GM19043 (cell line): ENCODE data around the gene PKD1.
"Not testable (repeated sequence)": the region's sequence is repeated elsewhere in the genome, so short reads cannot be mapped to it uniquely, and the experiment has no call there.

Experiments
- ATAC-seq: cut with Tn5 transposase; IDR thresholded peaks from one replicate; pipeline ENCODE4 v1.9.1; 2021; ENCODE audit warnings: low read depth; ENCODE audit not compliant: unreplicated experiment

PKD1 gene

DNA sequence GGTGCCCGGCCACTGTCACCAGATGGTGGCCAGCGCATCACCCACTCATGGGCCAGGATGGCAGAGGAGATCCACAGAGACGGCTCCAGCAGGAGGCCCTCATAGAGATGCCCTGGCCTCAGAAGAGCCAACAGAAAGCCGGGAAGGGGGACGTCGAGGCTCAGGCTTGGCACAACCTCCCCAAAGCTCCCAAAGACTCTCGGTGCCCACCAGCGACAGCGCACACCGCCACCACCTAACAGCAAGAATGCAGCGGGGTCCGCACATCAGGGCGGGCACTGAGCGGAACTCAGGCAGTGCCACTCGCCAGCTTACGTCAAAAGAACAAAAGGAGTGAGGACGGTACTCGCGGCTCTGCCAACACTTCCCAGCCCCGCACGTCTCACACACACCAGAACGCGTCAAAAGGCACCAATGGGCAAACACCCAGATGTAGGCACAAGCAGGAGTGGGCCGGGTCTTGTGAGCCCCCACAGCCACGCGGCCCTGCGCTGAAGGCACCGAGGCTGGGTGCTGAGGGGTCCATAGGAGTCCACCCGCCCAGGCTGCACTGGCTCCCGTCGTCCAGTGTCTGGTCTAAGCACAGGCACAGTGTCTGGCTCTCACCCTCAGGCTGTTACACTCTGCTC lies 8.7 kb downstream of the PKD1 start:
- ATAC-seq: not testable (repeated sequence)

DNA sequence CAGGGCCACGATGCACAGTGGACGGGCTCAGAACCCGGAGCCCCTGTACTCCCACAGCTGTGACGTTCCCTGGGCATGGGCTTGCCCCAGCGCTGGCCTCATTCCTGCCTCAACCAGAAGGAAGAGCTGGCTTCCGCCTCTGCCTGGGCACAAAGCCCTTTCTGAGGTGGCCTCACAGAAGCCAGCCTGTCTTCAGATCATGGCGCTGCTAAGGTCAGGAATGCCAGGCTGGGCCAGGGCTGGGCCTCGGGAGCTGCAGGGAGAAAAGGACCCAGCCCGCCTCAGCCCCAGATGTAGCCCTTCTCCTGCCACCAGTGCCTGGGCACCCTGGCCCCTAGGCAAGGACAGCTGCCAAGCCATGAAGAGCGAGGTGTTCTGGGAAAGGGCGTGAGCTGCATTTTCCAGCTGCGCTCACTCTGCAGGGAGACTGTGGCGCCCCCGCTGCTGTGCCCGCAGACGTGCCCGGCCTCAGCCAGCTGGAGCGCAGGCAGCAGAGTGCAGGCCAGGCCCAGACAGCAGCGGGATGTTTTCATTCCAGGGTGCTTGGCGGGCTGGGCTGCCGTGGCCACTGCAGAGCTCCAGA lies 9.4 kb downstream of the PKD1 start:
- not testable (repeated sequence) for ATAC-seq

DNA sequence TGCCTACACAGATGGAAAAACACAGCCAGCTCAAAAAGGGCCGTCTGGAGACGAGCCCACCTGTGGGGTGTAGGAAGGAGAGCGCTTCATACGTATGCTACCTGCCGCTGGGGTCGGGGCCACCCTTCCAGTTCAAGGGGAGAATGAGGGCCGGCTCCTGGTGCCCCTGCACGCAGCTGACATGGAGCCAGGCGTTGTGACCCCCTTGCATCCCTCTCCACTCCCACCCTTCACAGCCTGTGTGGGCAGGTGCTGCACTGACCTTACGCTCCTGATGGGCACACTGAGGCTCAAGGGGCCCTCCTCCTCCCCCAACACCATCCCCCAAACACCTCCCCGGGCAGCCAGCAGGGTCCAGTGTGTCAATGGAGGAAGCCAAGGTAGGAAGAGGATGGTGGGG lies 10.1 kb downstream of the PKD1 start:
- not testable (repeated sequence) for ATAC-seq

DNA sequence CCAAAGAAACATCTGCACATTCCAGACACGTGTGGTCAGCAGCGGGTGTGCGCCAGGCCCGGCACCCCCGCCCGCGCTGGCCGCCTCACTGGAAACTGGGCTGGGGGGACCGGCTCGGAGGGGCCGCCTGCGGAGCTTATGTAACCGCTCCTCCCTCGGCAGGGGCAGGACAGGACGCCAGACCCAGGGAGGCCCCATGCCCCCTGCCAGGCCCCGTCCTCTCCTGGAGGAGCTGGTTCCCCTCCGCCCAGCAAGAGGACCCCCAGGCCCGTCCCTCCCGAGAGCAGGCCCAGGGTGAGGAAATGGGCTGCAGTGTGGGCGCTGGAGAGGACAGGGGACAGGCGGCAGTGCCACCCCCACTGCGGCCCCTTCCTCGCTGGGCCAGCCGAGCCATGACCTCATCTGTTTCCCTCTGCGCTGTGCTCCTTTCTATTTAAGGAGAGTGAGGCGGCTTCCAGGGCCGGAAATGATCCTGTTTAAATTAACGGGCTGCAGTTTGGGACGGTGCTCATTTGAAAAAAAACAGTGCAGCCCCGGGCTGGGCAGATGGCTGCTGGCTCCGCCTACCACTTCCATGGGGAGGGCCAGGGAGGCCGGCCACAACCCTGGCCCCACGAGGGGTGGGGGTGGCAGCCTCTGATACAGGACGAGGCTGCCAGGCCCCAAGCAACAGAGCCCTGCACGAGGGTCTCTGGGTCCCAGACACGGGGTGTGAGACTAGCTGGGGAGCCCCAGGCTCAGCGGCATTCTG lies 10.8 kb downstream of the PKD1 start:
- not testable (repeated sequence) for ATAC-seq

DNA sequence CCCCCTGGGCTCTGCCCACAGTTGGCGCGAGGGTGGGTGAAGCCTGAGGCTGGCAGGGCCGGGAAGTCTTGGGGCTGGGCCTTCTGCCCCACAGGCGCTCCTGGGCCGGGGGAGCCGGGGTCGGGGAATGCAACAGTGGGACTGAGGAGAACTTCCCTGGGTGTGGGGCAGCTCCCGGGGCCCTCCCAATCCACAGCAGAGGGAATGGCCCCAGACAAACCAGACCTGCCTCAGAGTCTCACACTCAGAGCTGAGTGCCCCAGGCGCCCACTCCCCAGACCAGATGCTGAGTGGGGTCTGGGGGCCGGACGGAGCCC lies 11.4 kb downstream of the PKD1 start:
- not testable (repeated sequence) for ATAC-seq

DNA sequence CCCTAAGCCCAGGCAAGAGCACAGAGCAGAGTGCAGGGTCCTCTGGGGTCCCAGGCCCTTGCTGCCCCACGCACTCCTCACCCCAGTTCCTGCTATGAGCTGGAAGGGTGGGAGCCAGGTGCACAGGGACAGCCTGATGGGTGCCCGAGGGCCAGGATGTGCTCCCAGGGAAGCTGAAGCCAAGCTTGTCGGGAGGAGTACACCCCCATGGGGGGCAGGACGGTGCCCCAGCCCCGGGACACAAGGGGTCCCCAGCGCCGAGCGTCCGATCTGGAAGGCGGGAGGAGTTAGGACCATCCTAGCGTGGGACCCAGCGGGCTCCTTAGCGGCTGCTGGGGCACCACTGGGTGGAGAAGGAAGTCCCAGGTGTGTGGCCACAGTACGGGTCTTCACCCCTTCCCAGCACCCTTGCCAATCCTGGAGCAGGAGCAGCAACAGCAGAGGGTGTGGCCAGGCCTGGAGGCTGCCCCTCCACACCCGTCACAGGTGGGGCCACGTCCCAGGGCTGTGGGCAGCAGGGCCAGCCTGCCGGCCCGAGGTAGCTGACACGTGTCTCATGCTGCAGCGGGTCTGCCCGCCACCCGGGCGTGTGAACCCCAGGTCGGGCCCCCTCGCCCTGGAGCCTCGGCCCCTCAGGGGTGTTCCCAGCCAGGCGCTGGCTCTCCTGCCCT lies 11.9 kb downstream of the PKD1 start:
- ATAC-seq: not testable (repeated sequence)

DNA sequence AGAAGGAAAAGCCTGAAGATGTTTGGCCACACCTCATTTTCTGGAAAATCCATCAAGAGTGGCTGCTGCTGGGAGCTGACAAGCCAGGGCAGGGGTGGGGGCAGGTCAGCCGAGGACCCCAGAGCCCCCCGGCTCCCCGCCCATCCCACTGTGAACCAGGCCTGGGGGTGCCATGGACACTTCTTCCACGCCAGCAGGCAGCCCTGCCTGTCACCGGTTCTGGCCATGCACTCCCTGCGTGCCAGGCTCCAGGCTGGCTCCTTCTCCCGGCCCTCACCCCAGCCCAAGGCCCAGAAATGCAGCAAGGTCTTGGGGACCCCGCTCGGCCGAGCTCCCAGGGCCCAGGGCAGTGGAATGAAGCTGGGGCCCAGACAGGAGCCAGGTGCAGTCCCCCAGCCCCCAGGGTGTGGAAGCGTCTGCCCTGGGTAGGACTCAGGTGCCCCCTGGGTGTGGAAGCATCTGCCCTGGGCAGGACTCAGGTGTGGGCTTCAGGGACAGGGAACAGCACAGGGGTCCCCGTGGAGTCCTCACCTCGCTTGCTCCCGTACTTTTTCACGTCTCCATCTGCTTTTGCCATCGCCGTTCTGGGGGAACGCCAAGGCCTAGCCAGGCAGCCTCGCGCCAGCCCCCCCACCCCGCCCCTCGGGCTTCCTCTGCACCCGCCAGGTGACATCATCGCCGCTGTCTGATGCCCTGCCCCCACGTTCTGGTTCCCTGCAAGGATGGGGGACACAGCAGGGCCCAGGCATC lies 12.6 kb downstream of the PKD1 start:
- not testable (repeated sequence) for ATAC-seq

DNA sequence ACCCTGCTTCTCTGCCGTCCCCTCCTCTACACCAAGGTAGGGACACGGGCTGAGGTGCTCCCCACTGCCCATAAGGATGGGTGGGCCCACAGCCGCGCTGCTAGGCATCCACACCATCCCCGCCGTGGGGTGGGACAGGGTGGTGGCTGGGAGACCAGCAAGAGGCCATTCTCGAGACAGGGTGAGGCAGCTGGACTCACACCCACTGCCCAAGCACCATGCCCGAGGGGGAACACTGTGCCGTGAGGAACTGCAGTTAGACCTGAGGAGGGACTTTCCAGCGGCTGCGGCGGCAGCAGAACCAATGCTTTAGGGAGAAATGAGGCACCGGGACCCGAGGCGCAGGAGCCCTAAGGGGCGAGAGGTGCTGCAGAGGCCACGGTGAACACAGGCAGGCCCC lies 13.3 kb downstream of the PKD1 start:
- ATAC-seq: no peak

DNA sequence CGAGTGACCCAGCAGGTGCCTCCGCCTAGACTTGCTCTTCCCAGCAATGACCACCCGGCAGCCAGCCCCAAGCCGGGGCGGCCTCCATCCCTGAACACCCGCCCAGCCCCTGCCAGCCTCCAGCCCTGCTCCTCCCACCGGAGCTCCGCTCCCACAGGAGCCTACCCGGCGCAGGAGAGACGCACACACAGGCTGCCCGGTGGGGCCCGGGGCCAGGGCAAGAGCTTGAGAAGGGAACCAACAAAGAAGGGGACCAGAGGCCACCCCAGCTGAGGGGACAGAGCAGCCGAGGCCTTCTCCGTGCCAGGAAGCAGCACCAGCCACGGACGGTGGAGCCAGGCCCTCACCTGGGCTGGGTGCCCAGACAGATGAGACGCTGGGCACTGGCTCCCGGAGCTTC lies 13.8 kb downstream of the PKD1 start:
- no peak for ATAC-seq

DNA sequence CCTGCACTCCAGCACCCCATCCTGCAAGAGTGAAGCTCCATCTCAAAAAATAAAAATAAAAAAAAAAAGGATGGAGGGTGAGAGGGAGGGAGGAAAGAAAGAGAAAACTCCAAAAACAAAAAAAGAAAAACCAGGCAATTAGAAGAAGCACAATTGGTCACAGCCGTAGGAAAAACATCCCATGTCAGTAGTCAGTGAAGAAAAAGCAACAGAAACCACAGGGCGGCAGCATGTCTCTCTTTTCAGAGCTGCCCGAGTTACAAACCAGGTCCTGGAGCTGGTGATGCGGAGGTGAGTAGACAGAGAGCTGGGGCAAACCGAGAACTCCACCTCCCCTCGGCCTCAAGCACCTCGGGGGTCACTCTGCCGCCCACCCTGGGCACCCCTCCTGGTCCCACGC lies 14.4 kb downstream of the PKD1 start:
- not testable (repeated sequence) for ATAC-seq

DNA sequence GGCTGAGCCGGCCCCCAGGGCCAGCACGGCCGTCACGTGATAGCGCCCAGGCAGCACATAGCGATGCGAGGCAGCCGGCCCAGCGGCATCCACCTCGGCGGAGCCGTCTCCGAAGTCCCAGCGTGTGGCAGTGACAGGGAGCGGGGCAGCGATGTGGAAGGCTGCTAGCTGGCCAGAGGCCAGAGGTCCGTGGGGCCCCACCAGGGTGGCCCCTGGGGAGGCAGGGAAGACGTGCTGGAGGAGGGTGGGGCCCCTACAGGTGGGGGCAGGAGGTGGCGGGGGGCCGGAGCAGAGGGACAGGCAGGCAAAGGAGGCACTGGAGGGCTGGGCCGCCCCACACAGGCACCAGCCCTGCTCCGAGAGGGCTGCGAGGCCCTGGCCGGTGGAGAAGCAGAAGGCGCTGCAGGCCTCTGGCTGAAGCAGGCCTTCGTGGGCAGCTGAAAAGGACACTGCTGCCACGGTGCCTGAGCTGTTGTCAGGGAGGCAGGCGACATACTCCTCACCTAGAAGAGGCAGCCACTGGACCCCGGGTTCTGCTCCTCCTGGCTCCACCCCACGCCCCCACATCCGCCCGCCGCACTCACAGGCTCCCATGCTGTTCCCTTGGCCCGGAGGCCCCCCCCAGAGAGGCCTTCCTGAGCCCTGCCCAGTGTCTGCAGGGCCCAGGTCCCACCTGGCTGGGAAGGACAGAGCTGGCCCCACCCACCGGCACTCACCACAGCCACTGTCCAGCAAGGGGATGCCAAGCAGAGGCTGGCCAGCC lies 17.6 kb downstream of the PKD1 start:
- ATAC-seq: not testable (repeated sequence)

DNA sequence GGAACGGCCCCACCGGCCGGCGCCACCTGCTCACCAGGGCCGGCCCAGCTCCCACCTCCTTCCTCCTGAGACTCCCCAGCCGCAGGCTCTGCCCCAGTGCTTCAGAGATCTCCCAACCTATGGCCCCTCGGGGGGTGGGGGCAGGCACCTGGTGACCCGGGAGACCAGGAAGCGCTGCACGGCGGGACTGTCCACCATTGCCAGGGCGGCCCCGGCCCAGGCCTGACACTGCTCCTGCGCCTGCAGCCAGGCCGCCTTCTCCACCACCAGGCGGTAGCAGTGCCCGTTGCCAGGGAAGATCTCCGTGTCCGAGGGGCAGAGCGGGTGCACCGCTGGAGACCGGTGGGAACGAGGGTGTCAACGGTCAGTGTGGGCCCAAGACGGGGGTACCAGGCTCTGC lies 18.4 kb downstream of the PKD1 start:
- not testable (repeated sequence) for ATAC-seq

DNA sequence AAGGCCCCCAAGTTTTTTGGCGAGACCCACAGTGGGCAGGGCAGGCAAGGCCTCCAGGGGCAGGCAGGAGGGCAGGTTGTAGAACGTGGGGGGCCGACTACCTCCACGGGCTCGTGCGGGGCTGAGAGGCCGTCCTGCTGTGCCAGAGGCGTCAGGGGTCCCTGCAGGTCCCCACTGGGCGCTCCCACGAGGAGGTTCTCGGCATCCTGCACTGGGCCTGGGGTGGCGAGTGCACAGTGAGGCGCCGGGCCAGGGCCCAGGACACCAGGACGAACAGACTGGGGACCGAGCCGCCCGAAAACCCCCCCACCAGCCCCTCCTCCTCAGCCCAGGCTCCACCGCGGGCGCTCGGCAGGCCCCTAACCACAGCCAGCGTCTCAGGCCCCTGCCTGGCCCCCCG lies 19.3 kb downstream of the PKD1 start:
- not testable (repeated sequence) for ATAC-seq

DNA sequence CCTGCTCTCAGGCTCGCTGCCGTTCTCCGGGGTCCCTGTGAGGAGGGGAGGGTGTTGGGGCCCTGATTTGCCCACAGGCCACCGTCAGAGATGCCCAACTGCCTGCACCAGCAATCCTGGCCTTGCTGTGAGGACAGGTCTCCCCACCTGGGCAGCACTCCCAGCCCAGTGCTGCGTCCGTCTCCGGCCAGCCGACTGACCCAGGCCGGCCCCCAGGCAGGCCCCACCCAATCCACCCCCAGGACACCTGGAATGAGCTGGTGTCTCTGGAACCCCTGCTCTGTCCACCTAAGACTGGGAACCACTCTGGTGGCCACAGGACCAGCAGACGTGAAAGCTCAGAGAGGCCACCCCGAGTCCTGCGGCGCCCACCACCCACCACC lies 20.1 kb downstream of the PKD1 start:
- no peak for ATAC-seq

DNA sequence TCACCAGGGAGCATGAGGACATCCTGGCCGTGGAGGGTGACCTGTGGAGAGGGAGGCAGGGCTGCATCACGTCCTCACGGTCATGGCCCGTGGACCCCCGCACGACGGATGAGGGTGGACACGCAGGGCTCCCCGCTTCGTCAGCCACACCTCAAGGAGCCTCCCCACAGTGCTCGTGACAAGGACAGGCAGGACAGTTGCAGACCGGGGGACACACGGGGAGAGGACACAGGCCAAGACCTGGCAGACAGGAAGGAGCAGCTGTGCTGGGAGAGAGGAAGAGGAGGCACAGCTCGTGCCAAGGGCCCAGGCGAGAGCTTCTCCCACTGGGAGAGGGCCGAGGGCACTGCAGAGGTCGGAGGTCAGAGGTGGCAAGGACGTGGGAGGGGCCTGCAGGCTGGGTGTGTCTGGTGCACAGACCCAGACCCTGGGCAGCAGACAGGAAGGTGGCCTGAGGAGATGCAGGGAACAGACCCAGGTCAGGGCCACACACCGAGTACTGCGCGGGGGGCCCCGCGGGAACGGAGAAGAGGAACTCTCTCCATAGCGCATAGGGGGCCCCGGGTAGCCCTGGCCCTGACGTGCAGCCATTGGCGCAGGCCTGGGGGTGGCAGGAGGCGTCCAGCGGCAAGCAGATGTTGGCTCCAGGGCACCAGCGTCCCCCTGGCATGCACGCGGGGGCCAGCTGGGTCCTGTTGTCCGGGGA lies 20.7 kb downstream of the PKD1 start:
- not testable (repeated sequence) for ATAC-seq

DNA sequence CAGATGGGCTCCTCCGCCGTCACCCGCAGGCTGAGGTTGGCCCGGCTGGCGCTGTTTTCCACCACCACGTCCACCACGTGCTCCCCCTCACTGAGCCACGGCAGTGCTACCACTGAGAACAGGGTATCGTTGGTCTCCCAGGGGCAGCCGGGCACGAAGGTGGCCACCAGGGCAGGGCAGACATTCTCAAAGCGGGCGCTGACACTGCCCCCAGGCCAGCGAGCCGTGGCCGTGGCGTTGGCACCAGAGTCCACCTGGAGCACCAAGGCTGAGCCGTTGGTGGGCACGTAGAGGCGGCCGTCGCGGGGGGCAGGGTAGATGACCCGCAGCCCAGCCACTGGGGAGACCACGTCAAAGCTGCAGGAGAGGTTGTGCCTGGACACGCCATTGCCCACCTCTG lies 21.5 kb downstream of the PKD1 start:
- not testable (repeated sequence) for ATAC-seq

DNA sequence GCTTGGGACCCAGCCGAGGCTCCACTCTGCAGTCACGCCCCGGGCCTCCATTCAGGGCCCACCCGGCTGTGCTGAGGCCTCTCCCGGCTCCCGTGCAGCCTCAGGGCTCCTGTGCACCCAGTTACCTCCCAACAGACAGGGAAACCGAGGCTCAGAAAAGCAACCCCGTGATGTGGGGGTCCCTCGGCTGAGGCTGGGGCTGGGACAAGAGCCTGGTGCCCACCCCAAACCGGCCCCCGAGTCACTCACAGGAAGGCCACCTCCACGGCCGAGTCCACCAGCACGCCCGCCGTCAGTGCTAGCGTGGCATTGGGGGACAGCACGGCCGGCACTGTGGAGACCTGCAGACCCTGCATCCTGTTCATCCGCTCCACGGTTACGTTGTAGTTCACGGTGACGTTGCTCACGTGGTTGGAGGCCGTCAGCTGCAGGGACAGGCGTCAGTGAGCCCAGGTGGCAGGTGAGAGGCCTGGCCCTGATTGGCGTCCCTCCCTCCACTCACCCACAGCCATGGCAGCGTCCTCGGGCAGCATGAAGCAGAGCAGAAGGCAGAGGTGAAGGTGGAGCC lies 23.1 kb downstream of the PKD1 start:
- ATAC-seq: not testable (repeated sequence)

DNA sequence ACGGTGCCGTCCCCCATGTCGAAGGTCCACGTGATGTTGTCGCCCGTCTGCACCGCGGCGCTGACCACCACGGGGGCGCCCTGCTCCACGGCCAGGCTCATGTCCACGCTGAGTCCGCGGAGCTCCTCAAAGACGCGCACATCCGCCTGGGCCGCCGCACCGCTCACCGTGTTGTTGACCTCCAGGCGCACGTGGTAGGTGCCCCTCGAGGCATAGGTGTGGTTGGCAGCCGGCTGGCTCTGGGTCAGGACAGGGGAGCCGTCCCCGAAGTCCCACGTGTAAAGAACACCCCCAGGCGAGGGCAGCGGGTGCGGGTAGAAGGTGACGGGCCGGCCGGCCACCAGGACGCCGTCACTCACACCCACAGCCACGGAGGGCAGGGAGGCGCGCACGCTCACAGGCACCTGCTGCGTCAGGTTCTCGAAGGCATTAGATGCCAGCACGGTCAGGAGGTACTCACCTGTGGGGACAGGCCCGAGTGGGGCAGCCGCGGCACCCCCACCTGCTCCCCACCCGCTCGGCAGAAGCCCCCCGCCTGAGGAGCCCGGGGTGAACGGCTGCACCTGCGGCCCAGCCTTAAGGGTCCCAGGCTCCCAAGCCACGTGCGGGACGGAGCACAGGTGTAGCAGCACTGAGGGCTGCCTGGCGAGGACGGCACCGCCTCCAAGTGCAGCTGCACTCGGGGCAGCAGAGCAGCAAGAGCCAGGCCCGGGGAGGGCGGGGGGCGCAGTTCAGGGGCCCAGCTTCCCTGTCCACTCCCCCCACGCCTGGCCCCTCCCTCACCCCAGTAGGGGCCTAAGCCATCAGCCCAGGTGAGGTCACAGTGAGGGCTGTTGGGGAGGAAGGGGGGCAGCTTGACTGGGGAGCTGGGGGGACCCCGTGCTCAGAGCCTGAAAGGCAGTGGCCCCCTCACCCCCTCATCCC lies 24.0 kb downstream of the PKD1 start:
- not testable (repeated sequence) for ATAC-seq
